ENCODE results near the gene HECTD4.

Gene HECTD4

DNA sequence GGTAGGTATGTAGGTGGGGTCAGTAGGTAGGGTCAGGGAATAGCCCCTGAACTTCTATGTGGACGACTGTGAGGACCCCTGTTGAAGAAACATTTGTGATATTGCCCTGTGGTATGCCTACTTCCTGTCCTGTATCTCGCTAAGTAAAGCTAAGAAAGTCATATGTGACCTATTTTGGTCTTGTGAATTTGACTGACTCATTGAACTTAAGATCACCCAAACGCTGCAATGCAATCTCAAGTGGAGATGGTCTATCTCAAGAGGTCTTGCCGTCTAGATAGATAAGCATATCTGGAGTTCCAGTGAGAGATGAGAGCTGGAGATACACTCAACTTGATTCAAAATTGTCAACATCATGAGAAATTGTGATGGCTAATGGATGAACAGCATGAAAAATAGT, 183.1 kb downstream of the HECTD4 start:
- DNase-seq (ENCODE audit: low read depth), result no peak
- TF ChIP-seq, protein P1, sequence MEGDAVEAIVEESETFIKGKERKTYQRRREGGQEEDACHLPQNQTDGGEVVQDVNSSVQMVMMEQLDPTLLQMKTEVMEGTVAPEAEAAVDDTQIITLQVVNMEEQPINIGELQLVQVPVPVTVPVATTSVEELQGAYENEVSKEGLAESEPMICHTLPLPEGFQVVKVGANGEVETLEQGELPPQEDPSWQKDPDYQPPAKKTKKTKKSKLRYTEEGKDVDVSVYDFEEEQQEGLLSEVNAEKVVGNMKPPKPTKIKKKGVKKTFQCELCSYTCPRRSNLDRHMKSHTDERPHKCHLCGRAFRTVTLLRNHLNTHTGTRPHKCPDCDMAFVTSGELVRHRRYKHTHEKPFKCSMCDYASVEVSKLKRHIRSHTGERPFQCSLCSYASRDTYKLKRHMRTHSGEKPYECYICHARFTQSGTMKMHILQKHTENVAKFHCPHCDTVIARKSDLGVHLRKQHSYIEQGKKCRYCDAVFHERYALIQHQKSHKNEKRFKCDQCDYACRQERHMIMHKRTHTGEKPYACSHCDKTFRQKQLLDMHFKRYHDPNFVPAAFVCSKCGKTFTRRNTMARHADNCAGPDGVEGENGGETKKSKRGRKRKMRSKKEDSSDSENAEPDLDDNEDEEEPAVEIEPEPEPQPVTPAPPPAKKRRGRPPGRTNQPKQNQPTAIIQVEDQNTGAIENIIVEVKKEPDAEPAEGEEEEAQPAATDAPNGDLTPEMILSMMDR (IDR thresholded peaks at IDR 0.05; ENCODE audit: insufficient read depth, low read depth, low read length, missing control alignments), result no peak
- H3K4me3 ChIP-seq (ENCODE audit: low read depth, low read length), result no peak overlapping the region

DNA sequence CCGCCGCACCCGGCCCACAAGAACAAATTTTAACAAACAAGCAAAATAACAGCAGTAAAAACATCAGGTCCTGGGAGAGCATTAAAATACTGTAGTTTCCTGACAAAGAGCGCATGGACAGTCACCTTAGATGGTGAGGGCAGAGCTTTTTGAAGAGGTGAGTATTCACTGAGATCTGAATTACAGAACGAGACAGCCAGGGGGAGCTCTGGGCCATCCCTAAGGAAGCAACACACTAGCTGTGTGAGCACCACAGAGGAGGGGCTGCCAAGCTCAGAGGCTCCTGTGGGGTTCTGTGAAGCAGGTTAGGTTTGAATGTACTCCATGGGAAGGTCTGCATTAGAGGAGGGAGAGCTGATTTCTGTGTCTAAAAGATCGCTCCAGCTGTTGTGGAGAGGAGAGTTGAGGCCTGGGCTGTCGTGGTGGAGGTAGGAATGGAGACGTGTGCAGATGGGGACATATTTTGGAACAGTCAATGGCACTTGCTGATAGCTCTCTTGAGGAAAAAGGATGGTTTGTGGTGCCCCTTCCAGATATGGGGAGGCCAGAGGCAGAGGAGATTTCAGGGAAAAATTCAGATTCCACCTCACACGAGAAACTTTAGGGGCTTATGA, 184.0 kb downstream of the HECTD4 start:
- DNase-seq (ENCODE audit: low read depth), result peak; percentile 73
- H3K4me3 ChIP-seq (ENCODE audit: low read depth, low read length), result no peak overlapping the region

DNA sequence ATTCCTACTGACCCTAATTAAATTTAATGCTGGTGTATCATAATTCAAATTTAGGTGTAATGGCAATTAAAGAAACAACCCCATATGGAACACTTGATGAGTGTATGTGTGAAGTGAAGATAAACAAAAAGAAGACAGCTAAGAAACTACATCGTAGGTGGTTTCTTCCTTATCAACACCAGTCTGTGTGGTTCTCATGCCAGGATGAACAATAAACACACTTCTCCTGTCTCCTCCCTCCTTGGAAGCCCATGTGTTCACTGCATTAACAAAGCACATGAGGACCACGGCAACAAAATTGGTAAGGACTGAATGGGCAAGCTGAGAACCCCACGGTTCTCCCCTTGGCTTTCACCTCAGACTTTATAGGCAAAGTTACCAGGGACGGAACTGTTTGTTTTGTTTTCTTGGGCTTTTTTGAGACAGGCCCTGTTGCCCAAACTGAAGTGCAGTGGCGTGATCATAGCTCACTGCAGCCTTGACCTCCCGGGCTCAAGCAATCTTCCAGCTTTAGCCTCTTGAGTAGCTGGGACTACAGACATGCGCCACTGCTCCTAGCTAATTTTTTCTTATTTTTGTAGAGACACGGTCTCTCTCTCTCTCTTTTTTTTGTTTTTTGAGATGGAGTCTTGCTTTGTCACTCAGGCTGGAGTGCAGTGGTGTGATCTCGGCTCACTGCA, 185.9 kb downstream of the HECTD4 start:
- DNase-seq (ENCODE audit: low read depth), result no peak
- no peak overlapping the region for H3K4me3 ChIP-seq (ENCODE audit: low read depth, low read length)
- TF ChIP-seq, protein P1 (IDR thresholded peaks at IDR 0.05; ENCODE audit: insufficient read depth, low read depth, low read length, missing control alignments), result no peak

More for the DNA sequence above, 184.0 kb downstream of the HECTD4 start:
- TF ChIP-seq, protein P1 (IDR thresholded peaks at IDR 0.05; ENCODE audit: insufficient read depth, low read depth, low read length, missing control alignments), result peak; percentile 67

DNA sequence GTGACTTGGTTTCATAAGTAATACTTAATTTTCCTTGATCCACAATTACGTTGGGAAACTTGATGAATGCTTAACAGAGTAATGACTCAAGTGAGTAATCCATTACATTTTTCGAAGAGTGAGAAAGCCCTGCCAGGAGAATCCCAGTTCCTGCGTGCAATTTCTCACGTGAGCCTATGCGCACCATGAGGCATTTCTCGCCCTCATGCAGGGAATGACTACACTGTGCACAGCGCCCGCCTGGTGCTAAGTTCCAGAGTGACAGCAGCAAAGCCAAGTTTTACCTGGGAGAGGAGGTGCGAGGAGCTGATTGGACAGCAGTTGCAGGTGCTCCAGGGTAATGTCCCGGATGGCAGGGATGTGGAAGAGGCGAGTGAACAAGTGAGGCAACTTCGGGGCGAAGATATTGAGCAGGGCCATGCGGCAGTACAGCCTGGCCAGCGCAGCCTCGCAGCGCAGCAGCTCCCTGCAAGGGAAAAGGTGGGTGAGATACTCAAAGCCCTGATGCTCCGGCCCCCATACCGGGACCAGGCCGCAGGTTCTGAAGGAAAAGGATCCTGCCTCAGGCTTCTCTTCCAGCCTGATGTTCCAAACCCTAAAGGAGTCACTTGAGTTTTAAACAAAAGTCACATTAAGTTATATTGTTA, 187.5 kb downstream of the HECTD4 start:
- H3K4me3 ChIP-seq (ENCODE audit: low read depth, low read length), result no peak overlapping the region
- TF ChIP-seq, protein P1 (IDR thresholded peaks at IDR 0.05; ENCODE audit: insufficient read depth, low read depth, low read length, missing control alignments), result no peak
- no peak for DNase-seq (ENCODE audit: low read depth)

DNA sequence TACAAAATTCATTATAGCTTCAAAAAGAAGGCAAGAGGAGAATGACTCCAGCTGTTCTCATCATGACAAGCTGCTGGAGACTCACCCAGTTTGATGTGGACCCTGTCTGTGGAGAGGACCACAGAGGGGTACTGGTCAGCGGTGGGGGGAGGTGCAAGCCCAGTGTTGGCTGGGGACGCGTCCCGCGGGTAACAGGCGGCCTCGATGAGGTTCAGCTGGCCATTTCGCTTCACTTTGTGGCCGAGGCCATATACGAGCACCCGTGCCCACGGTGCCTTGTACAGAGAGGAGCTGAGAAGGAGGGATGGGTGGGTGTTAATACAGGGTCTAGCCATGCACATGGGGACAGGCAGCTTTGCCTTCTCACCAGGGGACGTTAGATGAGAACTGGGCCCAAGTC, 189.8 kb downstream of the HECTD4 start:
- no peak for DNase-seq (ENCODE audit: low read depth)
- TF ChIP-seq, protein P1 (IDR thresholded peaks at IDR 0.05; ENCODE audit: insufficient read depth, low read depth, low read length, missing control alignments), result no peak
- no peak overlapping the region for H3K4me3 ChIP-seq (ENCODE audit: low read depth, low read length)

DNA sequence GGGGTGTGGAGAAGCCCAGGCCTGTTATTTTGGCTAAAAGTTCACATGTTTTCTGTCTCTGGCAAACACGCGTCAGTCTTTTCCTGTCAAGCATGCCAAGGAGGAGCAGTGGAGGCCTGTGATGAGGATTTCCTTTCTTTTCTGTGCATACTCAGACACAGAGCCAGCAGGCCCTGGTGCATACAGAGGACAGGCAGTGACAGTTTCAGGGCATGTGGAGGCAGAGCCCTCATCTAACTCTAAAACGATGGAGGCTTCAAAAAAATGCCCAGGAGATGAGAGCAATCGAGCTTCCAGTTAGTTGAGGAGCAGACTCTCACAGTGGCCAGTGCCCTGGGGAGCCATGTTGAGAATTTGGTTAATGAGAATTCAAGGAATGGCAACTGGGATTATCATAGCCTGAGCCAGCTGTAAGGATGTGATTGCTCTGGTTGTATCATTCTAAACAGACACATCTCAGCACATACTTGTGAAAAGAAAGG, 190.3 kb downstream of the HECTD4 start:
- TF ChIP-seq, protein P1 (IDR thresholded peaks at IDR 0.05; ENCODE audit: insufficient read depth, low read depth, low read length, missing control alignments), result no peak
- H3K4me3 ChIP-seq (ENCODE audit: low read depth, low read length), result no peak overlapping the region
- DNase-seq (ENCODE audit: low read depth), result no peak
